Skeletal muscle tissue (tissue), 4 donors: ENCODE data around the gene MLXIPL. TPM values are rescaled to one million over a fixed set of nuclear protein-coding genes. Genes with fewer than 3 reads are reported as not detected.
A peak's percentile ranks its signal among the peaks of the same experiment; 100 is the strongest.
"Not testable (repeated sequence)": the region's sequence is repeated elsewhere in the genome, so short reads cannot be mapped to it uniquely, and the experiment has no call there.

Source experiments
- H3K27ac ChIP-seq: one replicate; pipeline ENCODE4 v1.7.0; 2013; ENCODE audit warnings: mild to moderate bottlenecking, low read depth, low read length, inconsistent platforms
- H3K27me3 ChIP-seq, 3 donors: one replicate each; pipeline ENCODE4 v1.7.0; 2013; ENCODE audit warnings: low read length in 3 of 3; ENCODE audit not compliant: control insufficient read depth in 3 of 3, insufficient read depth in 3 of 3
- H3K36me3 ChIP-seq, 3 donors: one replicate each; pipeline ENCODE4 v1.7.0; 2013; ENCODE audit warnings: low read length in 3 of 3; ENCODE audit not compliant: control insufficient read depth in 3 of 3, insufficient read depth in 3 of 3
- H3K4me1 ChIP-seq, 3 donors: one replicate each; pipeline ENCODE4 v1.7.0; 2013; ENCODE audit warnings: low read length in 3 of 3, mild to moderate bottlenecking in 3 of 3; ENCODE audit not compliant: control insufficient read depth in 3 of 3, insufficient read depth in 3 of 3
- H3K4me3 ChIP-seq, 3 donors: one replicate each; pipeline ENCODE4 v1.7.0; 2013; ENCODE audit warnings: low read length in 3 of 3
- H3K9ac ChIP-seq, 3 donors: one replicate each; pipeline ENCODE4 v1.7.0; 2013; ENCODE audit warnings: low read length in 3 of 3, mild to moderate bottlenecking in 3 of 3, moderate library complexity in 2 of 3, low read depth in 1 of 3
- H3K9me3 ChIP-seq, 3 donors: one replicate each; pipeline ENCODE4 v1.7.0; 2013; ENCODE audit warnings: low read length in 3 of 3; ENCODE audit not compliant: control insufficient read depth in 3 of 3
- total RNA-seq: library from RNA; depleted of rRNA; stranded (reverse); fragments of >200 nt; gene quantifications from one replicate; pipeline ENCODE4 v1.2.3, GENCODE V29; 2014
- donor health status: Osteomylitis.

MLXIPL gene
- total RNA-seq, 1 donor from 2014 or later, result 1.6 TPM

- H3K4me3 ChIP-seq, result peak overlapping the region; percentile 89 to 94 (median 90)
- H3K9ac ChIP-seq, result peak overlapping the region; percentile 88 to 96 (median 91)
- peaks cover 5 to 14% (median 5%) of the 10 kb centered on the region in 3 donors for H3K36me3 ChIP-seq
- no peaks in the 10 kb centered on the region for H3K9me3 ChIP-seq
- peaks cover 23 to 48% (median 35%) of the 10 kb centered on the region in 3 donors for H3K4me1 ChIP-seq
- peak overlapping the region; percentile 97 for H3K27ac ChIP-seq
- H3K27me3 ChIP-seq, result no peaks in the 10 kb centered on the region
Observed at GRCh38 chr7:73557108-73557396, 67.3 kb downstream of the MLXIPL start.

- H3K27me3 ChIP-seq, result no peaks in the 10 kb centered on the region
- H3K27ac ChIP-seq, result peak overlapping the region; percentile 97
- no peaks in the 10 kb centered on the region for H3K9me3 ChIP-seq
- H3K4me1 ChIP-seq, result peaks cover 23 to 48% (median 35%) of the 10 kb centered on the region in 3 donors
- peaks cover 6 to 18% (median 7%) of the 10 kb centered on the region in 3 donors for H3K36me3 ChIP-seq
- peak overlapping the region; percentile 86 to 96 (median 91) for H3K9ac ChIP-seq
- peak overlapping the region; percentile 89 to 94 (median 90) for H3K4me3 ChIP-seq
Observed at GRCh38 chr7:73556208-73557107, 67.9 kb downstream of the MLXIPL start.

GRCh38 chr7:73555411-73555982, 68.8 kb downstream of the MLXIPL start:
- peak overlapping the region in 2 of 3 donors; percentile 41 to 90 for H3K4me3 ChIP-seq
- peak overlapping the region; percentile 97 for H3K27ac ChIP-seq

GRCh38 chr7:73550093-73550492, 74.2 kb downstream of the MLXIPL start:
- H3K9ac ChIP-seq, H3K27ac ChIP-seq, H3K9me3 ChIP-seq, H3K27me3 ChIP-seq, H3K4me3 ChIP-seq: not testable (repeated sequence)
- H3K36me3 ChIP-seq, result peaks cover 15 to 33% (median 23%) of the 10 kb centered on the region in 3 donors
- peaks cover 4 to 13% (median 12%) of the 10 kb centered on the region in 3 donors for H3K4me1 ChIP-seq

More at GRCh38 chr7:73555411-73555982, 68.8 kb downstream of the MLXIPL start:
- Histone ChIP-seq H3K36me3 (peaks cover 11 to 23% (median 12%) of the 10 kb centered on the region in 3 donors), H3K27me3 (no peaks in the 10 kb centered on the region), H3K4me1 (peaks cover 23 to 46% (median 34%) of the 10 kb centered on the region in 3 donors), H3K9ac (peak overlapping the region; percentile 27 to 91 (median 86)), H3K9me3 (no peaks in the 10 kb centered on the region)

- Histone ChIP-seq H3K27me3 (no peaks in the 10 kb centered on the region), H3K36me3 (peaks cover 14 to 33% (median 21%) of the 10 kb centered on the region in 3 donors), H3K9ac (no peak overlapping the region), H3K4me3 (no peak overlapping the region), H3K9me3 (no peaks in the 10 kb centered on the region), H3K4me1 (peaks cover under 1 to 5% (median 3%) of the 10 kb centered on the region in 3 donors), H3K27ac (no peak overlapping the region)
Observed at GRCh38 chr7:73549176-73549575, 75.1 kb downstream of the MLXIPL start.

GRCh38 chr7:73547841-73548240, 76.5 kb downstream of the MLXIPL start:
- no peak overlapping the region for H3K9ac ChIP-seq
- H3K9me3 ChIP-seq, result no peaks in the 10 kb centered on the region
- H3K27me3 ChIP-seq, result no peaks in the 10 kb centered on the region
- peaks cover 20 to 29% (median 24%) of the 10 kb centered on the region in 3 donors for H3K36me3 ChIP-seq
- no peak overlapping the region for H3K4me3 ChIP-seq
- H3K27ac ChIP-seq, result no peak overlapping the region
- peaks cover 0 to 5% (median 0%) of the 10 kb centered on the region in 3 donors for H3K4me1 ChIP-seq

GRCh38 chr7:73544678-73545077, 79.6 kb downstream of the MLXIPL start:
- H3K27me3 ChIP-seq, result no peaks in the 10 kb centered on the region
- no peaks in the 10 kb centered on the region for H3K9me3 ChIP-seq
- H3K4me1 ChIP-seq, result peaks cover 0 to 5% (median 0%) of the 10 kb centered on the region in 3 donors
- no peak overlapping the region for H3K27ac ChIP-seq
- no peak overlapping the region for H3K9ac ChIP-seq
- peaks cover 30 to 34% (median 33%) of the 10 kb centered on the region in 3 donors for H3K36me3 ChIP-seq
- no peak overlapping the region for H3K4me3 ChIP-seq

Other genes with a start within 250 kb of the MLXIPL start
- 13.0 TPM for gene FZD9, start 190.7 kb downstream of the MLXIPL start, total RNA-seq
- 38.1 TPM for gene BAZ1B, start 102.2 kb downstream of the MLXIPL start, total RNA-seq
- gene BCL7B, start 66.8 kb downstream of the MLXIPL start, total RNA-seq, result 6.8 TPM
- 54.8 TPM for gene TBL2, start 45.9 kb downstream of the MLXIPL start, total RNA-seq
- gene VPS37D, start 43.3 kb upstream of the MLXIPL start, total RNA-seq, result 3.1 TPM
- gene DNAJC30, start 58.9 kb upstream of the MLXIPL start, total RNA-seq, result 1.6 TPM
- gene BUD23, start 59.1 kb upstream of the MLXIPL start, total RNA-seq, result 45.4 TPM
- 8.4 TPM for gene STX1A, start 95.1 kb upstream of the MLXIPL start, total RNA-seq
- gene ABHD11, start 114.3 kb upstream of the MLXIPL start, total RNA-seq, result 13.6 TPM
- gene CLDN3, start 145.7 kb upstream of the MLXIPL start, total RNA-seq, result 0.52 TPM
- not detected for gene CLDN4, start 206.5 kb upstream of the MLXIPL start, total RNA-seq
- gene METTL27, start 218.0 kb upstream of the MLXIPL start, total RNA-seq, result 1.6 TPM
- not detected for gene TMEM270, start 236.6 kb upstream of the MLXIPL start, total RNA-seq